K562 (cell line): Measurements from ENCODE around the gene RABL6. TPM values are rescaled to one million over a fixed set of nuclear protein-coding genes. Genes with fewer than 3 reads are reported as not detected.

ENCODE experiments used
- CSDE1 ChIP-seq, 2 experiments: fragments of 450-650 bp; IDR thresholded peaks; 2 replicates each; pipeline ENCODE4 v1.6.1; 2016; ENCODE audit warnings: mild to moderate bottlenecking in 1 of 2
- HDAC1 ChIP-seq, 2 experiments: fragments of 450-650 bp; IDR thresholded peaks; 2 replicates each; pipeline ENCODE4 v1.6.1; 2016 to 2017; ENCODE audit warnings: inconsistent platforms in 1 of 2, mild to moderate bottlenecking in 1 of 2, moderate library complexity in 1 of 2
- MECOM ChIP-seq: fragments of 250-450 bp; sonication (Bioruptor Pico); IDR thresholded peaks from 2 replicates; pipeline ENCODE4 v1.8.0; 2022; ENCODE audit warnings: inconsistent platforms
- MYNN ChIP-seq, 2 experiments: sonication (generic); formaldehyde crosslinking in 1 of 2; IDR thresholded peaks; 2 replicates each; pipeline versions ENCODE4 v1.5.0 to v1.6.1; 2016 to 2020; ENCODE audit warnings: antibody characterized with exemption in 1 of 2, missing genetic modification reagents in 1 of 2
- NELFE ChIP-seq: IDR thresholded peaks from 2 replicates; pipeline ENCODE4 v1.6.1; 2011; ENCODE audit warnings: mild to moderate bottlenecking; ENCODE audit not compliant: insufficient read depth, insufficient read length
- NR4A1 ChIP-seq, 2 experiments: fragments of 250-450 bp in 1 of 2; fragments of 450-650 bp in 1 of 2; sonication (Bioruptor Pico) in 1 of 2; IDR thresholded peaks; 2 replicates each; pipeline versions ENCODE4 v1.4.0 to v1.6.1; 2016 to 2020; ENCODE audit warnings: mild to moderate bottlenecking in 2 of 2, missing compliant biosample characterization in 1 of 2, missing genetic modification characterization in 1 of 2, moderate library complexity in 1 of 2
- PHF20 ChIP-seq: fragments of 450-650 bp; IDR thresholded peaks from 2 replicates; pipeline ENCODE4 v1.6.1; 2018; ENCODE audit not compliant: partially characterized antibody
- RAD51 ChIP-seq: fragments of 450-650 bp; IDR thresholded peaks from 2 replicates; pipeline ENCODE4 v1.7.1; 2016; ENCODE audit warnings: low read depth, mild to moderate bottlenecking, borderline replicate concordance
- RBM14 ChIP-seq: fragments of 200-400 bp; formaldehyde crosslinking; IDR thresholded peaks from 2 replicates; pipeline ENCODE4 v1.6.1; 2018; ENCODE audit warnings: low read depth, mild to moderate bottlenecking, low read length, moderate library complexity, borderline replicate concordance; ENCODE audit not compliant: insufficient read depth
- STAT5A ChIP-seq: IDR thresholded peaks from 2 replicates; pipeline ENCODE4 v1.6.1; 2012; ENCODE audit warnings: low read length, inconsistent platforms, borderline replicate concordance
- SUPT5H ChIP-seq: fragments of 450-650 bp; IDR thresholded peaks from 2 replicates; pipeline ENCODE4 v1.6.1; 2016
- ZKSCAN8 ChIP-seq: fragments of 200-800 bp; sonication (Bioruptor generic); IDR thresholded peaks from 2 replicates; pipeline ENCODE4 v1.6.1; 2016; ENCODE audit warnings: missing genetic modification characterization, missing compliant biosample characterization
- ZNF174 ChIP-seq: fragments of 250-450 bp; sonication (Bioruptor Pico); IDR thresholded peaks from 2 replicates; pipeline ENCODE4 v1.4.0; 2020; ENCODE audit warnings: mild to moderate bottlenecking
- polyA plus RNA-seq, 8 experiments: library from polyadenylated mRNA; depleted of rRNA in 4 of 8; stranded (reverse) in 5 of 8; unstranded in 3 of 8; fragments of >200 nt; fragmentation: Nextera tagmentation in 2 of 8; fragmentation: Illumina TruSeq in 1 of 8; extraction: Ambion mirVana in 2 of 8; extraction: Trizol in 1 of 8; gene quantifications; 2 replicates each; pipeline versions ENCODE4 v1.2.1 to v1.2.3, GENCODE V29; 2011 to 2014; ENCODE audit warnings: inconsistent platforms in 1 of 8, missing spikeins in 1 of 8
- total RNA-seq, 7 experiments: library from RNA; depleted of rRNA in 6 of 7; stranded (reverse); fragments of >200 nt in 6 of 7; fragmentation: Illumina TruSeq in 2 of 7; extraction: Trizol in 2 of 7; gene quantifications; 2 replicates each; pipeline versions ENCODE4 v1.2.1 to v1.2.3, GENCODE V29; 2011 to 2021; ENCODE audit warnings: low replicate concordance in 1 of 7
- TF ChIP-seq, protein P1 (sequence below): sonication (generic); formaldehyde crosslinking; IDR thresholded peaks from 2 replicates; pipeline ENCODE4 v1.5.0; 2020; ENCODE audit warnings: missing genetic modification reagents
- TF ChIP-seq, protein P2 (sequence below), 3 experiments: fragments of 200-800 bp in 1 of 3; fragments of 250-450 bp in 1 of 3; fragments of 450-650 bp in 1 of 3; sonication (Bioruptor Pico) in 1 of 3; sonication (Bioruptor generic) in 1 of 3; formaldehyde crosslinking in 1 of 3; IDR thresholded peaks; 2 replicates each; pipeline versions ENCODE4 v1.6.1 to v1.8.0; 2016 to 2022; ENCODE audit warnings: mild to moderate bottlenecking in 2 of 3, missing genetic modification characterization in 2 of 3, missing compliant biosample characterization in 1 of 3, moderate library complexity in 1 of 3
- TF ChIP-seq, protein P3 (sequence below), 2 experiments: IDR thresholded peaks in 1 of 2; conservative IDR thresholded peaks in 1 of 2; 2 replicates each; pipeline ENCODE4 v1.6.1; 2016; ENCODE audit warnings: low read depth in 2 of 2, mild to moderate bottlenecking in 1 of 2, missing compliant biosample characterization in 1 of 2, missing genetic modification characterization in 1 of 2, moderate library complexity in 1 of 2
- TF ChIP-seq, protein P4 (sequence below): sonication (generic); formaldehyde crosslinking; IDR thresholded peaks from 2 replicates; pipeline ENCODE4 v1.8.0; 2022; ENCODE audit warnings: missing genetic modification reagents, mild to moderate bottlenecking, borderline replicate concordance

Gene RABL6
- total and polyA plus RNA-seq, 9 of the 15 experiments (the other 6 are each of a cell fraction or from before 2014, with no cell fraction given) = 5.6 to 181 (median 84.5) TPM

DNA sequence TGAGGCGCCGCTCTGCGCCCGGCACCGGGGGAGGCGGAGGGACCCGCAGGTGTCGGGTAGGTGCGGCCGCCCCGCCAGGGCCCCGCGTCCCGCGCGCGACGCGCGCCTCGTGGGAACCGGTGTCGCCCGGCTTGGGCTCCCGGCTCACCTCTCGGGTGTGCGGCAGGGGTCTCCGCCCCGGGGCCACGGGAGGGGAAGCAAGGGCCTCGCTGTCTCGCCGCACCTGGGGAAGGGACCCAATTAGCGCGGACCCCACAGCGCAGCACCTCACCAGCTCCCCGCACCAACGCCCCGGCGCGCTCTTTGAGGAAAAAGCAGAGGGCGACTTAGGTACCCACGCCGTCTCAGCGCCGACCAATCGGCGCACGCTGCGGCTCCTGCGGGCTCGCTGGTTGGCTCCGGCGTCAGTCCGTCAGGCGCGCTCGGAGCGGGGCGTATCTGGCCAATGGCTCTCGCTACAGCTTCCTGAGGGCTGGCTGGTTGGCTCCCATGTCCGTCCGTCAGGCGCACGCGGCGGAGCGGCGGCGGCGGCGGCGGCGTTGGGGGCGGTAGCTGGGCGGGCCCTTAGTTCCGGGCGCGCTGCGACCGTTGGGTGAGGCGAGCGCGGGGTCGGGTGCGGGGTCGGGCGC is 78.3 kb downstream of the RABL6 start, which contains the start of gene TRAF2 (continued):
- TF ChIP-seq NELFE (no peak), PHF20 (peak; percentile 76), STAT5A (no peak), CSDE1 (IDR thresholded peaks at IDR 0.05) (no peak), HDAC1 (IDR thresholded peaks at IDR 0.05) (peak in 1 of 2 experiments; percentile 72; a peak in 2 of 4 replicates), ZNF174 (no peak), NR4A1 (CRISPR knock-in tag; IDR thresholded peaks at IDR 0.05) (peak; percentile 50; the same call in 1 of the 2 replicates), NR4A1 (tag; IDR thresholded peaks at IDR 0.05) (peak; percentile 70; the same call in 1 of the 2 replicates), MYNN (IDR thresholded peaks at IDR 0.05) (no peak), MYNN (CRISPR knock-in tag; IDR thresholded peaks at IDR 0.05) (no peak), ZKSCAN8 (CRISPR knock-in tag) (no peak), MECOM (no peak), RBM14 (0 out of 2 replicates have a peak, but pooled peaks have one; percentile 65), SUPT5H (peak; percentile 88), RAD51 (no peak)
- TF ChIP-seq, protein P1, sequence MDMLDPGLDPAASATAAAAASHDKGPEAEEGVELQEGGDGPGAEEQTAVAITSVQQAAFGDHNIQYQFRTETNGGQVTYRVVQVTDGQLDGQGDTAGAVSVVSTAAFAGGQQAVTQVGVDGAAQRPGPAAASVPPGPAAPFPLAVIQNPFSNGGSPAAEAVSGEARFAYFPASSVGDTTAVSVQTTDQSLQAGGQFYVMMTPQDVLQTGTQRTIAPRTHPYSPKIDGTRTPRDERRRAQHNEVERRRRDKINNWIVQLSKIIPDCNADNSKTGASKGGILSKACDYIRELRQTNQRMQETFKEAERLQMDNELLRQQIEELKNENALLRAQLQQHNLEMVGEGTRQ (CRISPR knock-in tag) = no peak
- TF ChIP-seq, protein P2, sequence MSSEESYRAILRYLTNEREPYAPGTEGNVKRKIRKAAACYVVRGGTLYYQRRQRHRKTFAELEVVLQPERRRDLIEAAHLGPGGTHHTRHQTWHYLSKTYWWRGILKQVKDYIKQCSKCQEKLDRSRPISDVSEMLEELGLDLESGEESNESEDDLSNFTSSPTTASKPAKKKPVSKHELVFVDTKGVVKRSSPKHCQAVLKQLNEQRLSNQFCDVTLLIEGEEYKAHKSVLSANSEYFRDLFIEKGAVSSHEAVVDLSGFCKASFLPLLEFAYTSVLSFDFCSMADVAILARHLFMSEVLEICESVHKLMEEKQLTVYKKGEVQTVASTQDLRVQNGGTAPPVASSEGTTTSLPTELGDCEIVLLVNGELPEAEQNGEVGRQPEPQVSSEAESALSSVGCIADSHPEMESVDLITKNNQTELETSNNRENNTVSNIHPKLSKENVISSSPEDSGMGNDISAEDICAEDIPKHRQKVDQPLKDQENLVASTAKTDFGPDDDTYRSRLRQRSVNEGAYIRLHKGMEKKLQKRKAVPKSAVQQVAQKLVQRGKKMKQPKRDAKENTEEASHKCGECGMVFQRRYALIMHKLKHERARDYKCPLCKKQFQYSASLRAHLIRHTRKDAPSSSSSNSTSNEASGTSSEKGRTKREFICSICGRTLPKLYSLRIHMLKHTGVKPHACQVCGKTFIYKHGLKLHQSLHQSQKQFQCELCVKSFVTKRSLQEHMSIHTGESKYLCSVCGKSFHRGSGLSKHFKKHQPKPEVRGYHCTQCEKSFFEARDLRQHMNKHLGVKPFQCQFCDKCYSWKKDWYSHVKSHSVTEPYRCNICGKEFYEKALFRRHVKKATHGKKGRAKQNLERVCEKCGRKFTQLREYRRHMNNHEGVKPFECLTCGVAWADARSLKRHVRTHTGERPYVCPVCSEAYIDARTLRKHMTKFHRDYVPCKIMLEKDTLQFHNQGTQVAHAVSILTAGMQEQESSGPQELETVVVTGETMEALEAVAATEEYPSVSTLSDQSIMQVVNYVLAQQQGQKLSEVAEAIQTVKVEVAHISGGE (CRISPR knock-in tag; IDR thresholded peaks at IDR 0.05) = peak in 2 of 3 experiments; percentile 36 to 78; a peak in 2 of 6 replicates
- TF ChIP-seq, protein P3, sequence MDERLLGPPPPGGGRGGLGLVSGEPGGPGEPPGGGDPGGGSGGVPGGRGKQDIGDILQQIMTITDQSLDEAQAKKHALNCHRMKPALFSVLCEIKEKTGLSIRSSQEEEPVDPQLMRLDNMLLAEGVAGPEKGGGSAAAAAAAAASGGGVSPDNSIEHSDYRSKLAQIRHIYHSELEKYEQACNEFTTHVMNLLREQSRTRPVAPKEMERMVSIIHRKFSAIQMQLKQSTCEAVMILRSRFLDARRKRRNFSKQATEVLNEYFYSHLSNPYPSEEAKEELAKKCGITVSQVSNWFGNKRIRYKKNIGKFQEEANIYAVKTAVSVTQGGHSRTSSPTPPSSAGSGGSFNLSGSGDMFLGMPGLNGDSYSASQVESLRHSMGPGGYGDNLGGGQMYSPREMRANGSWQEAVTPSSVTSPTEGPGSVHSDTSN (CRISPR knock-in tag; IDR thresholded peaks at IDR 0.05; ENCODE audit: low read depth) = peak; percentile 96
- TF ChIP-seq, protein P3 (tag; conservative IDR thresholded peaks at IDR 0.05; ENCODE audit: low read depth) = peak; percentile 97
- TF ChIP-seq, protein P4, sequence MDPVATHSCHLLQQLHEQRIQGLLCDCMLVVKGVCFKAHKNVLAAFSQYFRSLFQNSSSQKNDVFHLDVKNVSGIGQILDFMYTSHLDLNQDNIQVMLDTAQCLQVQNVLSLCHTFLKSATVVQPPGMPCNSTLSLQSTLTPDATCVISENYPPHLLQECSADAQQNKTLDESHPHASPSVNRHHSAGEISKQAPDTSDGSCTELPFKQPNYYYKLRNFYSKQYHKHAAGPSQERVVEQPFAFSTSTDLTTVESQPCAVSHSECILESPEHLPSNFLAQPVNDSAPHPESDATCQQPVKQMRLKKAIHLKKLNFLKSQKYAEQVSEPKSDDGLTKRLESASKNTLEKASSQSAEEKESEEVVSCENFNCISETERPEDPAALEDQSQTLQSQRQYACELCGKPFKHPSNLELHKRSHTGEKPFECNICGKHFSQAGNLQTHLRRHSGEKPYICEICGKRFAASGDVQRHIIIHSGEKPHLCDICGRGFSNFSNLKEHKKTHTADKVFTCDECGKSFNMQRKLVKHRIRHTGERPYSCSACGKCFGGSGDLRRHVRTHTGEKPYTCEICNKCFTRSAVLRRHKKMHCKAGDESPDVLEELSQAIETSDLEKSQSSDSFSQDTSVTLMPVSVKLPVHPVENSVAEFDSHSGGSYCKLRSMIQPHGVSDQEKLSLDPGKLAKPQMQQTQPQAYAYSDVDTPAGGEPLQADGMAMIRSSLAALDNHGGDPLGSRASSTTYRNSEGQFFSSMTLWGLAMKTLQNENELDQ (CRISPR knock-in tag) = no peak
